GM19467 (cell line): Measurements from ENCODE around the gene UGT2B28.
"Not testable (repeated sequence)": the region's sequence is repeated elsewhere in the genome, so short reads cannot be mapped to it uniquely, and the experiment has no call there.

Source experiments
- ATAC-seq: cut with Tn5 transposase; IDR thresholded peaks from one replicate; pipeline ENCODE4 v1.9.1; 2021; ENCODE audit warnings: mild to moderate bottlenecking, moderate library complexity; ENCODE audit not compliant: unreplicated experiment

Gene UGT2B28

GRCh38 chr4:69280081-69280480, at the start of gene UGT2B28:
Gene UGT2B28 (plus strand): TSS chr4:69280475. CDS start chr4:69280501, 26 bp downstream.
- not testable (repeated sequence) for ATAC-seq

DNA sequence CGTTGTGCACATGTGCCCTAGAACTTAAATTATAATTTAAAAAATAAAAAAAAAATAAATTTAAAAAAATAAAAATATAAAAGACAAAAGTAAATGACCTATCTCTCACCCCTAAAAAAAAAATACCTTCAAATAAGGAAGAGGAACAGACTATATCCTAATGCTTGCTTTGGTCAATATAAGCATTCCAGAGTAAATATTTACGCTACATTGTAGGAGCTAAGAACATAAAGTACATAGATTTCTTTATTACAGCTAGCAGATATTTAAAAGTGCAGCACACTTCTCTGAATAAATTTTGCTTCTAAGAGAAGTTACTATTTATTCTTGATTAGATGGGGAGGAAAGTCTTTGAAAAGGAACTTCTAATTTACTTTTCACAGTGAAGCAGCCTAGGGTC, 41.2 kb upstream of the UGT2B28 start:
- no peak for ATAC-seq

- ATAC-seq = no peak
Observed at GRCh38 chr4:69239557-69240168, 40.6 kb upstream of the UGT2B28 start.

GRCh38 chr4:69240787-69241186, 39.5 kb upstream of the UGT2B28 start:
- ATAC-seq = not testable (repeated sequence)

DNA sequence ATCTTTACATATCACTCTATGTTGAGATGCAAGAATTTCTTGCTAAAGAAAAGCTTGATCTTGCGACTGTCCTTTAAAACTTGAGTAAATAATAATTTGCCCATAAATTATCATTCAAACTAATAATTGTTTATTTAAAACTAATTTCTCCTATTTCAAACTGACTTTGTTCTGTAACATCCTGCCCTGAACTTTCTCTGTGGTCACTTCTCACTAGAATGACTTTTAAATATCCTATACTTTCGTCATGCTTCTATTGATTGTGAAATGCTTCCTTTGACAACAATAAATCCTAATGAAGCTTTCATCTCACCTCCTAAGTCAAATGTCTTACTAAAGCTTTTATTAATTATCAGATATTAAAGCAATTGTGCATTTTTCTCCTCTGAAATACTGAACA, 38.5 kb upstream of the UGT2B28 start:
- not testable (repeated sequence) for ATAC-seq

DNA sequence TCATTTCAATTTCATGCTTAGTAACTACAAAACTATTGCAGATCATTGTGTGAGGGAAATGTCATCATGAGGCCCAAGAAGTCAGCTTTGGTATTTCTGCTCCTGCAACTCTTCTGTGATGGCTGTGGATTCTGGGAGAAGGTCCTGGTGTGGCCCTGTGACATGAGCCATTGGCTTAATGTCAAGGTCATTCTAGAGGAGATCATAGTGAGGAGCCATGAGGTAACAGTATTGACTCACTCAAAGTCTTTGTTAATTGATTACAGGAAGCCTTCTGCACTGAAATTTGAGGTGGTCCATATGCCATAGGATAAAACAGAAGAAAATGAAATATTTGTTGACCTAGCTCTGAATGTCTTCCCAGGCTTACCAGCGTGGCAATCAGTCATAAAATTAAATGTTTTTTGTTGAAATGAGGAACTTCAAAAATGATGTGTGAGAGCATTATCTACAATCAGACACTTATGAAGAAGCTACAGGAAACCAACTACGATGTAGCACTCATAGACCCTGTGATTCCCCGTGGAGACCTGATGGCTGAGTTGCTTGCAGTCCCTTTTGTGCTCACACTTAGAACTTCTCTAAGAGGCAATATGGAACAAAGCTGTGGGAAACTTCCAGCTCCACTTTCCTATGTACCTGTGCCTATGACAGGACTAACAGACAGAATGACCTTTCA, 37.6 kb upstream of the UGT2B28 start:
- not testable (repeated sequence) for ATAC-seq

- ATAC-seq = not testable (repeated sequence)
Observed at GRCh38 chr4:69250884-69251283, 29.4 kb upstream of the UGT2B28 start.

DNA sequence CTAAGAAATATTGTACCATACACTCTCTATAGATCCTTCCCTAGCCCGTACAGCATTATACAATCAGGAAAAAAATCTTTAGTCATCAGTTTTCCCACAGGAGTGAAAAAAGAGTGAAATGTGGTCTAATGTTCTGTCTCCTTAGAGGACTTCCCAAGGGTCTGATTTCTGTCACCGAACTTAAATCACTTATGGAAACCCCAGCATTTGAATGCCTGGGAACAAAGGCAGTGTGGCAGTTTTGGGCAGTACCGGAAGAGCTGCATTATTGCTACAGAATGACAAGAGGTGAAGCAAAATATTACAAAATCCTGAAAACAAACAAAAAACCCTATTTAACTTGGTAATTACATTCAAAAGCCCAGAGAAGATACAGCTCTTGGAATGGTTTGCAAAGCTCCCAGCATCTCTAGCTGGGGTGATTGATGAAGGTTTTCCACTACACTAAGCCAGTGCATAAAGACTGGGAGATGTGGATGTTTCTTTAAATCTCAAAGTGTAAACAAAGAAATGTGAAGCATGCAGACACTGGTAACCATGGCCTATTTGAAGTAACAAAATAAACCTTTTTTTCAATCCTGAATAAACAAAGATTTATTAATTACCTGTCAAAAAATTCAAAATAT, 27.0 kb upstream of the UGT2B28 start:
- not testable (repeated sequence) for ATAC-seq

DNA sequence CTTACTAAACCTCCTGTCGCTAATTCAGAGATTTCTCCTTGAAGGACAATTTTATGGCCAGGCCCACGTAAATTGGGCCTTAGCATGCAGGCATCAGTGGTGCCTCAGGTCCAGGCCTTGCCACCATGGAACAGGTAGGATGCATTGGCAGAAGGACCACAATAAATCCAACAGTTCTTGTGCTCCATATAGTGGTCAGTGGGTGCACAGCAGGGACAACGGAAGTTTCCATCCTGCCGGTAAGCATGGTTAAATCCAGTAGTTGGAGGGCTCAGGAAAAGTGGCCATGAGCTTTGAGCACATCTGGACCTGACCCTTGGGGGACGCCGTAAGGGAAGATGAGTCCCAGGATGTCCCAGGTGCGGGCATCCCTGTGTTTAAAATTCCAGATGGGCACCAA, 11.7 kb upstream of the UGT2B28 start:
- not testable (repeated sequence) for ATAC-seq

DNA sequence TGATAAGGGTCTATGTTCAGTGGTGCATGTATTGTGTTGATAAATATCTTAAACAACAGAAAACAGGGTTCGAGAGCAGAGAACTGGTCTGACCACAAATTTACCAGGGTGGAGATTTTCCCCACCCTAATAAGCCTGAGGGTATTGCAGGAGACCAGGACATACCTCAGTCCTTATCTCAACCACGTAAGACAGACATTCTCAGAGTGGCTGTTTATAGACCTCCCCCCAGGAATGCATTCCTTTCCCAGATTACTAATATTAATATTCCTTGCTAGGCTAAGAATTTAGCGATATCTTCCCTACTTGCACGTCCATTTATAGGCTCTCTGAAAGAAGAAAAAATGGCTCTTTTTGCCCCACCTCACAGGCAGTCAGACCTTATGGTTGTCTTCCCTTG, 16.1 kb downstream of the UGT2B28 start:
- not testable (repeated sequence) for ATAC-seq

- not testable (repeated sequence) for ATAC-seq
Observed at GRCh38 chr4:69308426-69309033, 28.3 kb downstream of the UGT2B28 start.

GRCh38 chr4:69309549-69310076, 29.3 kb downstream of the UGT2B28 start:
- ATAC-seq = not testable (repeated sequence)

- ATAC-seq = not testable (repeated sequence)
Observed at GRCh38 chr4:69310262-69310661, 30.0 kb downstream of the UGT2B28 start.

DNA sequence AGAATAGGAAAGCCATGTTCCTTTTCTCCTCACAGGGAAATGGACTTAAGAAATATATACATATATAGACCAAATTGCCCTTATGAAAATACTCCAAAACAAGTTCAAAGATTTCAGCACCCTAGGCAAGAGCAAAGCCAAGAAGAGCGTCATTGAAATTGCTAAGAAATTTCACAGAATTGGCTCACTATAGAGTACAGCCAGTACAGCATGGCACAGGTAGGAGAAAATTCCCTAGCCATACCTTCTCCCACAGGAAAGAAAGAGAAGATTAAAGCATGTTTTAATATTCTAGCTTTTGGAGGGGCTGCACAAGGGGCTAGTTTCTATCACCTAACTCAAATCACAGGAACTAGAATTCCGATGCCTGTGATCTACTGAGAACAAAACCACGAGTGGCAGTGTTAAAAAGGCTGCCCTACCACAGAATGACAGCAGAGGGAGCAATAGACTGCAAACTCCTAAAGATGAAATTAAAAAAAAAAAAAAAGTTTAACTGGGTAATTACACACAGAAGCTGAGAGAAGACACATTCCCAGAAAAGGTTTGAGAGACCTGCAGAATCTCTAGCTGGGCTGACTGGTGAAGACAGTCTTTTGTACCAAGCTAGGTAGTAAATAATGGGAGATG, 37.5 kb downstream of the UGT2B28 start:
- ATAC-seq = not testable (repeated sequence)

DNA sequence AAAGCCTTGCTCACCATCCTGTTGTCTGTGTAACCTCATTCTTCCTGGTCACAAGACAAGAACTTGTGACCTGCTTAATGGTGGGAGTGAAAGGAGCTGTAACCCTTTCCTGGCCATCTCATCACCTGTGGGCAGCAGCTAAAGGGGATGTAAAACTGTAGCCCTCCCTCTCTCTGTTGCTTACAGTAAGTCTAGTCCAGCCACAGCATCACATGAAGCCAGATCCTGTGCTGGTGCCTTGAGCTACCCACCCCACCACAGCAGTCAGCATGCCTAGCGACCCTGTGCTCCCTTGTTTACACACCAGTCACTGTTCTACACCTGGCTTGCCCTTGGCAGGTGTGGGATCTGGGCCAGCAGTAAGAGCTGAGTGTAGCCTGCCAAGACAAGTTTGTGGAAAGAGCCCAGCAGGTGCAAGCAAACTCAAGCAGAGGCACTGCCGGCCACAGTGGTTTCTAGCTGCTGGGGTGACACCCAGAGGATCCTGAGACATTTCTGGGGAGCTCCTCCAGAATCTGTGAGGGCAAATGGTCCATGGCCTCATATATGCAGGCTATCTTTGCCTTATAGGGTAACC, 41.0 kb downstream of the UGT2B28 start:
- no peak for ATAC-seq

DNA sequence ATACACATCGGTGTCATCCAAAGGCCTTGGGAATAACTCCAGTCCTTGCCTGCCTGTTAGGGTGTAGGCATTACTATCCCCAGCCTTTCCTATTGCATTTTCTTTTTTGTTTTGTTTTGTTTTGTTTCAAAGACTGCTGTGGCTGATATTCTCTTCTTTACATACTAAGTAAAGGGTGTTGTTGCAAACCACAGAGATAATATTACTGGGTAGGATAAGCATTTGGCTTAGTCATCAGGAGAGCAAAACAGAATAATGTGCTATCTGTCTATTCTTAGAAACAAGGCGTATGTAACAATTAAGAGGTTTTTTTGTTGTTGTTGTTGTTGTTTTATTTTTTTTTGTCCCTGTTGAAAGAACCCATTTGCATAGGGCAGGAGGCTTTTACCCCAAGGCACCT, 41.8 kb downstream of the UGT2B28 start:
- ATAC-seq = no peak

DNA sequence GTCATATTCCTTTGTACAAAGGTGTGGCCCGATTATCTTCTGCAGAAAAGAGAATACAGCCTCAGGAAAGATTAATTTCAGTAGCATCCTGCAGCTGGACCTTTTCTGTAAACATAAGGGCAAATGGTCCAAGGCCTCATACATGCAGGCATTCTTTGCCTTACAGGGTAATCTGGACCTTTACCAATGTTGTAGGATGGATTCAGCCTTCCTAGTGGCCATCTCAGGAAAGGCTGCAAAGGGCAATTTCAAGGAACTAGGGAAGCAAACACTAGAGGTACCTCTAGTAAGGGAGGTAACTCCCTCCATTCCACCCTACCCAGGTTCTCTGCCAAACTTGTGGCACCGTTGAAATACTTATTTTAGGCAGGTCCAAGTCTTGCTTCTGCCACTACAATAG, 43.0 kb downstream of the UGT2B28 start:
- ATAC-seq = no peak

GRCh38 chr4:69330345-69331047, 50.2 kb downstream of the UGT2B28 start:
- no peak for ATAC-seq

DNA sequence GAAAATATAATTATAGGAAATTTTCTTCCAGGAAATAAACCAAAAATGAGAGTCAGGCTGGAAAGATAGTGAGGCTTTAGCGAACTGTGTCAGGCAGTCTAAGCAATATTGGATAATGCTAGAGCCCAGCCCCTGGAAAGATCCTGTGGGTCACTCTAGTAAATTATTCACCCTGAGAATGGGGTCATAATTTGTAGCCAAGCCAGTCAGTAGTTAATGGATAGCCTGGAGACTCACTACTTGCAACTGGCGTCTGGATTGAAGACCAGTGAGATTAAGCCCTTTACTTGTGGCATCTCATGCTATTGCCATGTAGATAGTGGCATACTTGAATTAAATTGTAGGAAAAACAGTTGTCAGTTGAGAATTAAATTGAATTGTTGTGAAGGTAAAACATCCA, 51.0 kb downstream of the UGT2B28 start:
- ATAC-seq = not testable (repeated sequence)

DNA sequence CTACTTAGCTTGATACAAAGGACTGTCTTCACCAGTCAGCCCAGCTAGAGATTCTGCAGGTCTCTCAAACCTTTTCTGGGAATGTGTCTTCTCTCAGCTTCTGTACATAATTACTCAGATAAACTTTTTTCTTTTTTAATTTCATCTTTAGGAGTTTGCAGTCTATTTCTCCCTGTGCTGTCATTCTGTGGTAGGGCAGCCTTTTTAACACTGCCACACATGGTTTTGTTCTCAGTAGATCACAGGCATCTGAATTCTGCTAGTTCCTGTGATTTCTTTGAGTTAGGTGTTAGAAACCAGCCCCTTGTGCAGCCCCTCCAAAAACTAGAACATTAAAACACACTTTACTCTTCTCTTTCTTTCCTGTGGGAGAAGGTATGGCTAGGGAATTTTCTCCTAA, 55.2 kb downstream of the UGT2B28 start:
- ATAC-seq = not testable (repeated sequence)
